RWPE1 (cell line): ENCODE measurements around the gene APEX2.
"Not testable (repeated sequence)": the region's sequence is repeated elsewhere in the genome, so short reads cannot be mapped to it uniquely, and the experiment has no call there.

Source experiments
- CTCF ChIA-PET: fragments of 350-600 bp; sonication (Branson Sonifier 250); formaldehyde crosslinking; extraction: SDS; loops from one replicate; lab custom pipeline; 2021; lab: Yijun Ruan, JAX
- POLR2A ChIA-PET: fragments of 400-600 bp; formaldehyde crosslinking; extraction: SDS; loops from one replicate; lab custom pipeline; 2020; ENCODE audit warnings: antibody characterized with exemption; ENCODE audit not compliant: low non-redundant PET; lab: Yijun Ruan, JAX
- DNase-seq: peaks from one replicate; pipeline ENCODE4 v3.0.0; 2012; ENCODE audit warnings: low spot score
- H3K27ac ChIP-seq: fragments of 450-650 bp; 2 replicates; pipeline ENCODE4 v1.5.1; 2017
- TF ChIP-seq, protein P1 (sequence below): fragments of 450-650 bp; conservative IDR thresholded peaks from 2 replicates; pipeline ENCODE4 v1.5.1; 2017; ENCODE audit warnings: low read depth, mild to moderate bottlenecking

The APEX2 gene

DNA sequence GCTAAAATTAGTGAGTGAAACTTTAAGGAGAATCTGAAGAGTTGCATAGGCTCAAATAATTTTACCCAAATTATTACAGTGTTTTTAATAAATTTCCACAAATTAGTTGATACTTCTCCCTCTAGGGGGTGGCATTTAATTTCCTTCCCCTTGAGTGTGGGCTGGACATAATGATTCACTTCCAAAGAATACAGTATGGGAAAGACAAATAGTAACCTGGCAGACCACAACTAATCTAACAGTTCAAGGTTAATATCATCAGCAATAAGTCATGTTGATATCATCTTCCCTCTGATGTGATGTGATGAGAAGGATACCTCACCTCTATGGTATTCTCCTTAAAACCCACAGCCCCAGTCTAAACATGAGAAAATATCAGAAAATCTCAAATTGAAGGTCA, 21.7 kb upstream of the APEX2 start:
- TF ChIP-seq, protein P1, sequence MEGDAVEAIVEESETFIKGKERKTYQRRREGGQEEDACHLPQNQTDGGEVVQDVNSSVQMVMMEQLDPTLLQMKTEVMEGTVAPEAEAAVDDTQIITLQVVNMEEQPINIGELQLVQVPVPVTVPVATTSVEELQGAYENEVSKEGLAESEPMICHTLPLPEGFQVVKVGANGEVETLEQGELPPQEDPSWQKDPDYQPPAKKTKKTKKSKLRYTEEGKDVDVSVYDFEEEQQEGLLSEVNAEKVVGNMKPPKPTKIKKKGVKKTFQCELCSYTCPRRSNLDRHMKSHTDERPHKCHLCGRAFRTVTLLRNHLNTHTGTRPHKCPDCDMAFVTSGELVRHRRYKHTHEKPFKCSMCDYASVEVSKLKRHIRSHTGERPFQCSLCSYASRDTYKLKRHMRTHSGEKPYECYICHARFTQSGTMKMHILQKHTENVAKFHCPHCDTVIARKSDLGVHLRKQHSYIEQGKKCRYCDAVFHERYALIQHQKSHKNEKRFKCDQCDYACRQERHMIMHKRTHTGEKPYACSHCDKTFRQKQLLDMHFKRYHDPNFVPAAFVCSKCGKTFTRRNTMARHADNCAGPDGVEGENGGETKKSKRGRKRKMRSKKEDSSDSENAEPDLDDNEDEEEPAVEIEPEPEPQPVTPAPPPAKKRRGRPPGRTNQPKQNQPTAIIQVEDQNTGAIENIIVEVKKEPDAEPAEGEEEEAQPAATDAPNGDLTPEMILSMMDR, result no peak
- CTCF ChIA-PET, result interaction anchor here (0.6 kb wide), 1 partner anchor 25 kb away, joined by 3 read pairs; no protein-coding TSS in a partner anchor
- POLR2A ChIA-PET, result no interaction called here
- H3K27ac ChIP-seq, result no peak overlapping the region
- peak; percentile 38 for DNase-seq

DNA sequence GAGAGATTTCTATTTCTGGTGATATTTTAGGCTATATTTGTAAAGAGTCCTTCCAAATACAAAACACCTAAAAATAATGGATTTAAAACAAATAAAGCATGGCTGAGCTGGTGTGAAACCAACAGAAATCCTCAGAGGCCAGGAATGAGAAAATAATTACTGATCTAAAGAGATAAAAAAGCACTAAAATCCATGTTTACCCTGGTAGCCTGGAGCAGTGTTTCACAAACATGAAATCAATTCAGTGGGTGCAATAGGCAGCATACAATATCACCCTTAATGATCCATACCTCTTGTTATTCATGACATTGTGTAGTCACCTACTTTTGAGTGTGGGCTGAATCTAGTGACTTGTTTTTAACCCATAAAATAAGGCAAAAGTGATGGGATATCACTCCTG, 20.7 kb upstream of the APEX2 start:
- ChIA-PET CTCF (no interaction called here), POLR2A (no interaction called here)

DNA sequence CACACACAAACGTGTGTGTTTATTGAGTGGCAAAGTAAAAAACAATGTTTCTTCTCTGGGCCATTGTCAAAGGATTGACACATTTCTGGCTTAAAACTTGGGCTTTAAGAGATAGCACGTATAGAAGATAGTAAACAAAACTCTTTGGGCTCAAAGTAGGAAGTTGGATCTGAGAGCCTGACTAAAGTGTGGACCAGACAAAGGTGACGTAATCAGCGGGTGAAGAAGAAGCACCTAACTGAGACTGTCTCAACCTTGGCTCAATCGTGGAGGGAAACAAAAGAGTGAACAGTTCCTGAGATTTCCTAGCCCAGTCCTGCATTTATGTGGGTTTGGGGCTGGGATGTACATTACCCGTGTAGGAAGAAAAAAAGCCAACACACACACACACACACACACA, 19.8 kb upstream of the APEX2 start:
- TF ChIP-seq, protein P1, result no peak
- DNase-seq, result no peak
- CTCF ChIA-PET, result interaction anchor here (0.5 kb wide), 1 partner anchor 284 kb away, joined by 4 read pairs; no protein-coding TSS in a partner anchor
- no peak overlapping the region for H3K27ac ChIP-seq
- POLR2A ChIA-PET, result no interaction called here

More for the DNA sequence above, 20.7 kb upstream of the APEX2 start:
- no peak for DNase-seq
- no peak overlapping the region for H3K27ac ChIP-seq
- TF ChIP-seq, protein P1, result no peak

DNA sequence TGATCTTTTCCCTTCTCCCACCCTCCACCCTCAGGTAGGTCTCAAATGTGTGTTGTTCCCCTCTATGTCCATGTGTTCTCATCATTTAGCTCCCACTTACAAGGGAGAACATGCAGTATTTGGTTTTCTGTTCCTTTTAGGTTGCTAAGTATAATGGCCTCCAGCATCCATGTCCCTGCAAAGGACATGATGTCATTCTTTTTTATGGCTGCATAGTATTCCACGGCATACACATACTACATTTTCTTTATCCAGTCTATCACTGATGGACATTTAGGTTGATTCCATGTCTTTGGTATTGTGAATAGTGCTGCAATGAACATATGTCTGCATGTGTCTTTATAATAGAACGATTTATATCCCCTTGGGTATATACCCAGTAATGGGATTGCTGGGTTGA, 16.9 kb upstream of the APEX2 start:
- POLR2A ChIA-PET, DNase-seq, CTCF ChIA-PET, H3K27ac ChIP-seq: not testable (repeated sequence)

DNA sequence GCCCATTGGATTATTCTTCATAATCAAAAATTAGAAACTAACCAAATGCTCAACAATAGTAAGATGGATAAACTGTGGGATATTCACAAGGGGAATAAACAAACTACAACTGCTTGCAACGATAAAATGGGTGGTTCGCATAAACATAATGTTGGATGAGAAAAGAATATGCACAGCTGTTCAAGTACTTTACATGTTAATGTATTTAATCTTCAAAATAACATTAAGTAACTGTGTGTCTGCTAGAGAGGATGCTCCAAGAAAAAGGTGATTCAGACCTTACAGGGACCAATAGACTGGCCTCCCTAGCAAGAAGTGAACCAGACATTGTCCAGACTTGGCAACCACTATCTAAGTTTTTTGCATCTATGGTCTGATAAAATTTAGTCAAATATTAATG, 8.5 kb upstream of the APEX2 start:
- CTCF ChIA-PET, result no interaction called here
- no peak for DNase-seq
- H3K27ac ChIP-seq, result no peak overlapping the region
- TF ChIP-seq, protein P1, result no peak
- POLR2A ChIA-PET, result no interaction called here

DNA sequence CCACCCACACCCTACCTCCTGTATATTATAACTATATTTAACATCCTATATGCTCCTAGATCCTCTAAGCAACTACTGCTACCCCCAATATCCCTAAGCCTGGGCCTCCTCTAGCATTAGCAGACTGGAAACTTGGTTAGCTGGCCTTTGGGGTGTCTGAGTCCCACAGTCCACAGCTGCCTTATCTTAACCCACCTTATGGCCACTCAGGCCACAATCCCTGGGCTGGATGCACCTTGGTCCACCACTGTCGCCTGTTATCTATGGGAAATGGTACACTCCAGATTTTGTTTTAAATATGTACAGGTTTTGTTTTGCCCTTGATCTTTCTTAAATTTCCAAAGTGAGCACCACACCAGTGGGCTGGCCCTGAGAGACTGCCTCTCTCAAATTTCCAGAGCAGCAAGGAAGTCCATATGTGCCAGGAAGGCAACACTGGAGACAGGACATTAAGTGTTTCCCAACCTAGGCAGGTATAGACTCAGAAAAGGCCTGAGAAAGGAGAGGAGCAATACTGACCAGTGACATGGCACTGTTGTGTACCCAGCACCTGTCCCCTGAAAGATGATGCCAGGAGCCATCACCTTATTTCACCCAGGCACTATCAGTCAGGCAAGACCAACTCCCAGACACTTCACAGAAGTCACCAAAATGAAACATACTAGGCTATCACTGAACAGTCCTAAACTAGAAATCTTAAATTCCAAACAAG, 7.1 kb upstream of the APEX2 start:
- H3K27ac ChIP-seq, result no peak overlapping the region
- ChIA-PET CTCF (no interaction called here), POLR2A (no interaction called here)
- TF ChIP-seq, protein P1, result no peak
- no peak for DNase-seq

DNA sequence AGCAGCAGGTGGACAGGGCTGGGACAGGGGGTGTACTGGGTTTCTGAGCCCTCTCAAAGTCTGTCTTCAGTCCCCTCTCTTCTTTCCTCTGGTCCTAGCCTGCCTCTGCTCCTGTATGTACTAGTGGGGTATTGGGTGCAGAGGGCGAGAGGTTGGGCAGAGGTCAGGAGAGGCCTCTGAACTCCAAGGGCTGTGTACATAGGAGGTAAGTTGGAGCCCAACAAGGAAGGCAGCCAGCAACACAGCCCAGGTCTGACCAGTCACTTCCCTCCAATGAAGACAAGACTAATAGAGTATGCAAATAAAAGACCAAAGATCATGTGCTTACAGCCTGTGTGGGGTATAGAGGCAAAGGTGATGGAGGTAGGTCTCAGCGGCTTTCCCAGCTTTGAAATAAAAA, 6.1 kb upstream of the APEX2 start, which contains the start of gene PFKFB1:
Gene PFKFB1 (minus strand): TSS at position 90 of the 400 bp plus-strand sequence. CDS start 181 bp downstream, outside the sequence.
- TF ChIP-seq, protein P1, result no peak
- H3K27ac ChIP-seq, result no peak within 1 kb of the TSS
- ChIA-PET CTCF (no interaction called here), POLR2A (no interaction called here)
- DNase-seq, result no peak
